GM15510 (cell line): ENCODE measurements around the gene TMEM116.

ENCODE experiments used
- POLR2A ChIP-seq: IDR thresholded peaks from 3 replicates; pipeline ENCODE4 v1.6.1; 2011; ENCODE audit warnings: borderline replicate concordance; ENCODE audit not compliant: insufficient read length; ENCODE audit errors: extremely low read depth

TMEM116 gene

GRCh38 chr12:112012775-112013600 lies at the start of gene TMEM116, which contains the start of gene ERP29:
Gene TMEM116, minus strand, starts transcription at chr12:112013165. Its CDS starts 7,895 bp downstream, at chr12:112005270.
Gene ERP29, plus strand, starts transcription at chr12:112013426. Its CDS starts 40 bp downstream, at chr12:112013466.
- peak; percentile 94 for TF ChIP-seq POLR2A

GRCh38 chr12:112061137-112061536 lies 48.2 kb upstream of the TMEM116 start:
- no peak for TF ChIP-seq POLR2A

- no peak for TF ChIP-seq POLR2A
Observed at GRCh38 chr12:112049351-112049750, 36.4 kb upstream of the TMEM116 start.

- TF ChIP-seq POLR2A, result no peak
Observed at GRCh38 chr12:112046003-112046402, 33.0 kb upstream of the TMEM116 start.

GRCh38 chr12:112035219-112035785 lies 22.3 kb upstream of the TMEM116 start:
- TF ChIP-seq POLR2A, result no peak

GRCh38 chr12:112032292-112032691 lies 19.3 kb upstream of the TMEM116 start:
- no peak for TF ChIP-seq POLR2A

GRCh38 chr12:112031472-112031871 lies 18.5 kb upstream of the TMEM116 start:
- no peak for TF ChIP-seq POLR2A

- TF ChIP-seq POLR2A, result no peak
Observed at GRCh38 chr12:112029301-112029700, 16.3 kb upstream of the TMEM116 start.

- no peak for TF ChIP-seq POLR2A
Observed at GRCh38 chr12:112025808-112026375, 12.9 kb upstream of the TMEM116 start.

- TF ChIP-seq POLR2A, result no peak
Observed at GRCh38 chr12:112023759-112024396, 10.9 kb upstream of the TMEM116 start.

GRCh38 chr12:112022241-112023016 lies 9.5 kb upstream of the TMEM116 start:
- TF ChIP-seq POLR2A, result no peak

- TF ChIP-seq POLR2A, result no peak
Observed at GRCh38 chr12:112020947-112021457, 8.0 kb upstream of the TMEM116 start.

- no peak for TF ChIP-seq POLR2A
Observed at GRCh38 chr12:112018571-112019237, 5.7 kb upstream of the TMEM116 start.

GRCh38 chr12:112017041-112017440 lies 4.1 kb upstream of the TMEM116 start:
- TF ChIP-seq POLR2A, result no peak
